ENCODE measurements around the gene HDGFL3. TPM values are rescaled to one million over a fixed set of nuclear protein-coding genes. Genes with fewer than 3 reads are reported as not detected.

The HDGFL3 gene
- total and polyA plus RNA-seq, 2 donors from 2014 or later: 13.9 to 40.1 TPM

- H3K4me1 ChIP-seq (ENCODE audit: control insufficient read depth in 2 of 3, insufficient read depth in 2 of 3, low read depth in 1 of 3, low read length in 3 of 3): peaks cover 0 to 10% (median 5%) of the 10 kb centered on the region in 3 donors
- intact Hi-C loops (cut with DNase I): no loop called here
Observed at GRCh38 chr15:83206526-83207008, 1.1 kb downstream of the HDGFL3 start.

GRCh38 chr15:83205725-83206324, 1.8 kb downstream of the HDGFL3 start:
- peak overlapping the region in 2 of 3 donors; percentile 61 to 88 for H3K9ac ChIP-seq (ENCODE audit: low read length in 3 of 3)

More at GRCh38 chr15:83206526-83207008, 1.1 kb downstream of the HDGFL3 start:
- TF ChIP-seq CTCF (IDR thresholded peaks at IDR 0.05; ENCODE audit: borderline replicate concordance, extremely low read depth, insufficient read depth): no peak
- no peaks in the 10 kb centered on the region for H3K36me3 ChIP-seq (ENCODE audit: control insufficient read depth in 2 of 3, insufficient read depth in 3 of 3, low read length in 3 of 3)
- no peaks in the 10 kb centered on the region for H3K9me3 ChIP-seq (ENCODE audit: control insufficient read depth in 2 of 3, insufficient read depth in 1 of 3, low read length in 3 of 3)
- H3K9ac ChIP-seq (ENCODE audit: low read length in 3 of 3): peak overlapping the region; percentile 61 to 88 (median 74)
- peak overlapping the region; percentile 77 to 88 for H3K27ac ChIP-seq (ENCODE audit: low read depth in 2 of 2, low read length in 2 of 2)
- DNase-seq (peak; percentile 40 to 82 (median 56)), FAIRE-seq (no peak)
- H3K27me3 ChIP-seq (ENCODE audit: control insufficient read depth, insufficient read depth, low read length): no peaks in the 10 kb centered on the region
- H3K4me3 ChIP-seq (ENCODE audit: low read length in 3 of 3): peak overlapping the region; percentile 68 to 79 (median 68)

GRCh38 chr15:83204697-83205096, 2.9 kb downstream of the HDGFL3 start:
- Histone ChIP-seq H3K4me3 (ENCODE audit: low read length in 3 of 3) (no peak overlapping the region), H3K9me3 (ENCODE audit: control insufficient read depth in 2 of 3, insufficient read depth in 1 of 3, low read length in 3 of 3) (no peaks in the 10 kb centered on the region), H3K27ac (ENCODE audit: low read depth in 2 of 2, low read length in 2 of 2) (no peak overlapping the region), H3K27me3 (ENCODE audit: control insufficient read depth, insufficient read depth, low read length) (no peaks in the 10 kb centered on the region), H3K4me1 (ENCODE audit: control insufficient read depth in 2 of 3, insufficient read depth in 2 of 3, low read depth in 1 of 3, low read length in 3 of 3) (peaks cover 0 to 10% (median 5%) of the 10 kb centered on the region in 3 donors), H3K36me3 (ENCODE audit: control insufficient read depth in 2 of 3, insufficient read depth in 3 of 3, low read length in 3 of 3) (no peaks in the 10 kb centered on the region), H3K9ac (ENCODE audit: low read length in 3 of 3) (no peak overlapping the region)
- DNase-seq (no peak), FAIRE-seq (no peak)
- intact Hi-C loops (cut with DNase I): no loop called here
- no peak for TF ChIP-seq CTCF (IDR thresholded peaks at IDR 0.05; ENCODE audit: borderline replicate concordance, extremely low read depth, insufficient read depth)

More at GRCh38 chr15:83205725-83206324, 1.8 kb downstream of the HDGFL3 start:
- no peaks in the 10 kb centered on the region for H3K36me3 ChIP-seq (ENCODE audit: control insufficient read depth in 2 of 3, insufficient read depth in 3 of 3, low read length in 3 of 3)
- intact Hi-C loops (cut with DNase I): no loop called here
- peak in 2 of 5 donors; percentile 30 to 67 for DNase-seq
- no peaks in the 10 kb centered on the region for H3K27me3 ChIP-seq (ENCODE audit: control insufficient read depth, insufficient read depth, low read length)
- H3K9me3 ChIP-seq (ENCODE audit: control insufficient read depth in 2 of 3, insufficient read depth in 1 of 3, low read length in 3 of 3): no peaks in the 10 kb centered on the region
- H3K27ac ChIP-seq (ENCODE audit: low read depth in 2 of 2, low read length in 2 of 2): peak overlapping the region in 1 of 2 donors; percentile 18
- TF ChIP-seq CTCF (IDR thresholded peaks at IDR 0.05; ENCODE audit: borderline replicate concordance, extremely low read depth, insufficient read depth): no peak
- H3K4me1 ChIP-seq (ENCODE audit: control insufficient read depth in 2 of 3, insufficient read depth in 2 of 3, low read depth in 1 of 3, low read length in 3 of 3): peaks cover 0 to 10% (median 5%) of the 10 kb centered on the region in 3 donors
- FAIRE-seq: no peak
- H3K4me3 ChIP-seq (ENCODE audit: low read length in 3 of 3): peak overlapping the region; percentile 68 to 79 (median 68)

Measured in kidney (tissue), 14 donors.